B cell (primary cell): ENCODE results near the gene SLC4A11. TPM values are rescaled to one million over a fixed set of nuclear protein-coding genes. Genes with fewer than 3 reads are reported as not detected.

Source experiments
- ATAC-seq: fragments of 200-7000 bp; cut with Tn5 transposase; one replicate; pipeline ENCODE4 v1.10.0; 2021; ENCODE audit warnings: low read depth, mild to moderate bottlenecking, moderate number of reproducible peaks, moderate library complexity
- CTCF ChIA-PET: fragments of 350-600 bp; sonication (Branson Sonifier 250); formaldehyde crosslinking; loops from one replicate; lab custom pipeline; 2021; ENCODE audit warnings: antibody characterized with exemption, inconsistent platforms; lab: Charles Lee
- POLR2A ChIA-PET: fragments of 350-600 bp; sonication (Branson Sonifier 250); formaldehyde crosslinking; loops from one replicate; lab custom pipeline; 2021; ENCODE audit warnings: antibody characterized with exemption; lab: Charles Lee
- DNase-seq: peaks from one replicate; pipeline ENCODE4 v3.0.0; 2013
- H2AFZ ChIP-seq: 2 replicates; pipeline ENCODE4 v1.6.1; 2012; ENCODE audit warnings: mild to moderate bottlenecking, low read depth, low read length; ENCODE audit not compliant: insufficient read depth, poor library complexity, severe bottlenecking
- H3K27ac ChIP-seq, 2 donors: 1 replicate in 1 of 2; 2 replicates in 1 of 2; pipeline ENCODE4 v1.5.1; 2012 to 2013; ENCODE audit warnings: low read length in 2 of 2, mild to moderate bottlenecking in 2 of 2, moderate library complexity in 1 of 2
- H3K27me3 ChIP-seq, 4 experiments: fragments of 200-600 bp in 1 of 4; sonication (generic) in 1 of 4; replicated peaks in 1 of 4; 1 replicate in 2 of 4; 2 replicates in 2 of 4; pipeline versions ENCODE4 v1.6.1 to v1.7.0; 2013 to 2016; ENCODE audit warnings: low read length in 3 of 4, mild to moderate bottlenecking in 2 of 4, mixed read lengths in 1 of 4, moderate library complexity in 1 of 4; ENCODE audit not compliant: insufficient read depth in 4 of 4, control insufficient read depth in 3 of 4; ENCODE audit errors: control extremely low read depth in 1 of 4
- H3K36me3 ChIP-seq, 2 experiments: replicated peaks in 1 of 2; 1 replicate in 1 of 2; 2 replicates in 1 of 2; pipeline versions ENCODE4 v1.6.1 to v1.7.1; 2013; ENCODE audit warnings: low read length in 1 of 2; ENCODE audit not compliant: insufficient read depth in 2 of 2, control insufficient read depth in 1 of 2; ENCODE audit errors: control extremely low read depth in 1 of 2, extremely low read depth in 1 of 2
- H3K4me1 ChIP-seq, 2 donors: fragments of 200-600 bp in 1 of 2; sonication (generic) in 1 of 2; 1 replicate in 1 of 2; 2 replicates in 1 of 2; pipeline versions ENCODE4 v1.5.1 to v1.6.1; 2013 to 2017; ENCODE audit warnings: low read length in 2 of 2; ENCODE audit not compliant: control insufficient read depth in 2 of 2, insufficient read depth in 2 of 2
- H3K4me2 ChIP-seq: replicated peaks from 2 replicates; pipeline ENCODE3; 2012; ENCODE audit warnings: mild to moderate bottlenecking, low read depth, low read length; ENCODE audit not compliant: poor library complexity, severe bottlenecking
- H3K4me3 ChIP-seq, 5 experiments: fragments of 200-600 bp in 1 of 5; sonication (generic) in 1 of 5; 1 replicate in 3 of 5; 2 replicates in 2 of 5; pipeline versions ENCODE4 v1.5.1 to v1.7.0; 2011 to 2016; ENCODE audit warnings: low read length in 4 of 5, mild to moderate bottlenecking in 4 of 5, low read depth in 2 of 5, control low read depth in 1 of 5, moderate library complexity in 1 of 5; ENCODE audit not compliant: insufficient read depth in 1 of 5; ENCODE audit errors: control extremely low read depth in 1 of 5, extremely low read depth in 1 of 5
- H3K79me2 ChIP-seq: fragments of 200-600 bp; sonication (generic); one replicate; pipeline ENCODE4 v1.6.0; 2016; ENCODE audit warnings: low read length; ENCODE audit not compliant: control insufficient read depth, insufficient read depth
- H3K9ac ChIP-seq: fragments of 200-600 bp; sonication (generic); 2 replicates; pipeline ENCODE4 v1.6.1; 2017; ENCODE audit warnings: mild to moderate bottlenecking, low read length, moderate library complexity
- H3K9me3 ChIP-seq, 3 donors: one replicate each; pipeline versions ENCODE4 v1.6.1 to v1.7.1; 2013; ENCODE audit warnings: low read length in 2 of 3; ENCODE audit not compliant: control insufficient read depth in 2 of 3, insufficient read depth in 1 of 3; ENCODE audit errors: control extremely low read depth in 1 of 3
- H4K20me1 ChIP-seq: 2 replicates; pipeline ENCODE4 v1.6.0; 2012; ENCODE audit warnings: mild to moderate bottlenecking, low read length; ENCODE audit not compliant: insufficient read depth, control insufficient read depth, poor library complexity, severe bottlenecking
- H3K27ac Mint-ChIP-seq: one replicate; pipeline ENCODE4 v1.8.0; 2021; ENCODE audit warnings: mixed read lengths
- H3K27me3 Mint-ChIP-seq: one replicate; pipeline ENCODE4 v1.8.0; 2021; ENCODE audit warnings: mixed read lengths
- H3K4me1 Mint-ChIP-seq: one replicate; pipeline ENCODE4 v1.8.0; 2021; ENCODE audit warnings: mixed read lengths
- H3K4me3 Mint-ChIP-seq: one replicate; pipeline ENCODE4 v1.8.0; 2021; ENCODE audit warnings: mixed read lengths
- H3K9me3 Mint-ChIP-seq: one replicate; pipeline ENCODE4 v1.8.0; 2022; ENCODE audit warnings: mixed read lengths; ENCODE audit not compliant: insufficient read depth
- EZH2 ChIP-seq: IDR thresholded peaks from 2 replicates; pipeline ENCODE4 v1.6.1; 2012; ENCODE audit warnings: borderline replicate concordance, low read depth, mild to moderate bottlenecking, moderate library complexity, low read length; ENCODE audit not compliant: insufficient read depth, poor library complexity, severe bottlenecking
- WGBS: methylation state at CpG from one replicate; pipeline ENCODE4 v1.1.5; 2013; ENCODE audit warnings: missing lambda C conversion rate; ENCODE audit not compliant: insufficient coverage; 5-methylcytosine and 5-hydroxymethylcytosine counted together
- intact Hi-C: fragments of 100-400 bp; cut with micrococcal nuclease; formaldehyde crosslinking; loops from one replicate; pipeline ENCODE4 v1.10.0; 2022
- polyA plus RNA-seq: library from polyadenylated mRNA; depleted of rRNA; stranded (reverse); fragments of >200 nt; gene quantifications from 2 replicates; pipeline ENCODE4 v1.2.3, GENCODE V29; 2012
- total RNA-seq, 2 donors: library from RNA; stranded (reverse); fragments of 120-200 nt in 1 of 2; gene quantifications; 1 replicate in 1 of 2; 2 replicates in 1 of 2; pipeline versions ENCODE4 v1.2.3 to v1.2.4, GENCODE V29; 2013 to 2022
- TF ChIP-seq, protein P1 (sequence below): fragments of 200-600 bp; IDR thresholded peaks from one replicate; pipeline ENCODE4 v1.8.0; 2022; ENCODE audit warnings: antibody characterized with exemption, mild to moderate bottlenecking

The SLC4A11 gene
- total and polyA plus RNA-seq, 2 donors (not counting 1 experiment from before 2014, with no cell fraction given) = 0.85 to 1.6 TPM

DNA sequence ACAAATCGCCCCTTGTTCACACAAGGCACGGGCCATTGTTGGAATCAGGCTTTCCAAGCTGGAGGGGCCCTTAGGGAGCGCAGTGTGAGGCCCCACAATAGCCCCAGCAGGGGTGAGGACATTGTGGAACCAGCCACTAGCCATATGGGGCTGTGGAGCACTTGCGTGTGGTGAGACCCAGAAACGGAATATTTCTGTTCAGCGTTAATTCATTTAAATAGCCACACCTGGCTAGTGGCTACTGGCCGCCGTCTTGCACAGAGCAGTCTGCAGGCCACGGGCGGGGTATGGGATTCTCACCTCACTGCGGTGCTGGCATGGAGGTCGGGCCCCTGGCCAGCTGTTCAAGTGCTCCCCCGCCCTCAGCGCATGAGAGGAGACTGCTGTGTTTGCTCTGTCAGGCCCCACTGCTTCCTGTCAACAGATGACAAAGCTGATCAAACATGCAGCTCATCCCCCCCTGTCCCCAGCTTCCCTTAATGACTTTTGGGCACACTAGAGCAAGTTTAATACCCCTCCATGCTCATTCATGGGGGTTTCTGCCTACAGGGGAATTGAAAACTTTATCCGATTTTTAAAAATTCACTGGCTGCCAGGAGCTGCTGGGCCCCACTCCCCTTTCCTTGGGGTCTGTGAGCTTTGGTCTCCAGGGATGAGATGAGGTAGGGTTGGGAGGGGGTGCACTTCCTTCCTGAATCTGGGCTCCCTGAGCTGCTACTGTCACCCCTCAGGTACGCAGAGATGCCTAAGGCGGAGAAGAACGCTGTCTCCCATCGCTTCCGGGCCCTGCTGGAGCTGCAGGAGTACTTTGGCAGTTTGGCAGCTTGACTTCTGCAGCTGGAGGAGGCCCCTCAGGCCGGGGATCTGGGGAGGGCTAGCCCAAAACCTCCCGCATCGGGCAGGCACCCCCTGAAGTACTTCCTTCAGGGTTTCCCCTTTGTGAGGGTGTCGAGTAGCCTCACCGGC, 16.1 kb downstream of the SLC4A11 start:
- ChIA-PET POLR2A (interaction anchor here (0.6 to 2.5 kb wide), 3 partner anchors 13 to 26 kb away, joined by 3 to 9 read pairs (median 8); partner anchors contain the start of gene ITPA), CTCF (interaction anchor here (0.5 to 8.0 kb wide), 6 partner anchors 14 to 341 kb away, joined by 3 to 76 read pairs (median 3); partner anchors contain the start of genes ITPA and SLC4A11)
- H3K36me3 ChIP-seq = peaks cover 0 to 13% of the 10 kb centered on the region in 2 experiments
- no peak for TF ChIP-seq EZH2
- TF ChIP-seq, protein P1, sequence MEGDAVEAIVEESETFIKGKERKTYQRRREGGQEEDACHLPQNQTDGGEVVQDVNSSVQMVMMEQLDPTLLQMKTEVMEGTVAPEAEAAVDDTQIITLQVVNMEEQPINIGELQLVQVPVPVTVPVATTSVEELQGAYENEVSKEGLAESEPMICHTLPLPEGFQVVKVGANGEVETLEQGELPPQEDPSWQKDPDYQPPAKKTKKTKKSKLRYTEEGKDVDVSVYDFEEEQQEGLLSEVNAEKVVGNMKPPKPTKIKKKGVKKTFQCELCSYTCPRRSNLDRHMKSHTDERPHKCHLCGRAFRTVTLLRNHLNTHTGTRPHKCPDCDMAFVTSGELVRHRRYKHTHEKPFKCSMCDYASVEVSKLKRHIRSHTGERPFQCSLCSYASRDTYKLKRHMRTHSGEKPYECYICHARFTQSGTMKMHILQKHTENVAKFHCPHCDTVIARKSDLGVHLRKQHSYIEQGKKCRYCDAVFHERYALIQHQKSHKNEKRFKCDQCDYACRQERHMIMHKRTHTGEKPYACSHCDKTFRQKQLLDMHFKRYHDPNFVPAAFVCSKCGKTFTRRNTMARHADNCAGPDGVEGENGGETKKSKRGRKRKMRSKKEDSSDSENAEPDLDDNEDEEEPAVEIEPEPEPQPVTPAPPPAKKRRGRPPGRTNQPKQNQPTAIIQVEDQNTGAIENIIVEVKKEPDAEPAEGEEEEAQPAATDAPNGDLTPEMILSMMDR = no peak
- no peaks in the 10 kb centered on the region for H3K27me3 ChIP-seq
- peaks cover 7% of the 10 kb centered on the region for H3K79me2 ChIP-seq
- peak overlapping the region; percentile 72 for H3K4me2 ChIP-seq
- H3K9me3 Mint-ChIP-seq = no peaks in the 10 kb centered on the region
- intact Hi-C loops = loop anchor here (1.0 to 2.0 kb wide), 3 partner anchors 14 to 19 kb away; partner anchors contain the start of genes DDRGK1, ITPA and SLC4A11
- peaks cover 5% of the 10 kb centered on the region for H4K20me1 ChIP-seq
- ATAC-seq (peak; percentile 87), DNase-seq (peak; percentile 81)
- H3K4me3 Mint-ChIP-seq = peak overlapping the region; percentile 76
- no peaks in the 10 kb centered on the region for H3K27me3 Mint-ChIP-seq
- peak overlapping the region; percentile 85 for H3K27ac Mint-ChIP-seq
- 26% methylated on average over 24 of the region's 25 CpGs for WGBS
- H3K27ac ChIP-seq = peak overlapping the region; percentile 49 to 55
- peaks cover 26 to 35% of the 10 kb centered on the region in 2 donors for H3K4me1 ChIP-seq
- peaks cover 30% of the 10 kb centered on the region for H3K4me1 Mint-ChIP-seq
- H3K9me3 ChIP-seq = no peaks in the 10 kb centered on the region
- H3K9ac ChIP-seq = peak overlapping the region; percentile 22
- H3K4me3 ChIP-seq = peak overlapping the region in 3 of 5 experiments; percentile 10 to 31 (median 18)
- H2AFZ ChIP-seq = no peak overlapping the region
